Measurements from ENCODE around the gene KBTBD8.

DNA sequence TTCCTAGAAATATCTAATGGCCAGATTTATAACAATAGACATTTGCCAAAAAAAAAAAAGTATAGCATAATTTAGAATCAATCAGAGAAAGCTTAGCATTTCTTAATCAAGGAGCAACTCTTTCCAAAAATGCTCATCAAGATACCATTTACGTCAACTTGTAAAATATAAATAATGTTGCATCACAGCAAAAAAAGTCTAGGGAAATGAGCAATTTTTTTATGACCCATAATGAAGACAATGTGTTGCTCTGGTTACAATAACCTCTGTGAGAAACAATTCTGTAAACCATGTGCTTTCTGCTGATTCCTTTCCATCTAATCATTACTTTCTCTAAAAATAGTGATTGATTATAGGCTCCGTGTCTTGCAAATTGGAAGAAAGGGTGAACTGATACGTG lies 36.3 kb downstream of the KBTBD8 start:
- TF ChIP-seq, protein P1, sequence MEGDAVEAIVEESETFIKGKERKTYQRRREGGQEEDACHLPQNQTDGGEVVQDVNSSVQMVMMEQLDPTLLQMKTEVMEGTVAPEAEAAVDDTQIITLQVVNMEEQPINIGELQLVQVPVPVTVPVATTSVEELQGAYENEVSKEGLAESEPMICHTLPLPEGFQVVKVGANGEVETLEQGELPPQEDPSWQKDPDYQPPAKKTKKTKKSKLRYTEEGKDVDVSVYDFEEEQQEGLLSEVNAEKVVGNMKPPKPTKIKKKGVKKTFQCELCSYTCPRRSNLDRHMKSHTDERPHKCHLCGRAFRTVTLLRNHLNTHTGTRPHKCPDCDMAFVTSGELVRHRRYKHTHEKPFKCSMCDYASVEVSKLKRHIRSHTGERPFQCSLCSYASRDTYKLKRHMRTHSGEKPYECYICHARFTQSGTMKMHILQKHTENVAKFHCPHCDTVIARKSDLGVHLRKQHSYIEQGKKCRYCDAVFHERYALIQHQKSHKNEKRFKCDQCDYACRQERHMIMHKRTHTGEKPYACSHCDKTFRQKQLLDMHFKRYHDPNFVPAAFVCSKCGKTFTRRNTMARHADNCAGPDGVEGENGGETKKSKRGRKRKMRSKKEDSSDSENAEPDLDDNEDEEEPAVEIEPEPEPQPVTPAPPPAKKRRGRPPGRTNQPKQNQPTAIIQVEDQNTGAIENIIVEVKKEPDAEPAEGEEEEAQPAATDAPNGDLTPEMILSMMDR (IDR thresholded peaks at IDR 0.05; ENCODE audit: low read length) = no peak
- no peak for TF ChIP-seq EZH2 (optimal IDR thresholded peaks at IDR 0.05; ENCODE audit: low read depth, low read length)
- TF ChIP-seq EZH2phosphoT487 (IDR thresholded peaks at IDR 0.05; ENCODE audit: low read length) = no peak
